K562 (cell line): ENCODE measurements around the gene ETFBKMT. TPM values are rescaled to one million over a fixed set of nuclear protein-coding genes. Genes with fewer than 3 reads are reported as not detected.

Experiments
- GABPB1 ChIP-seq: sonication (generic); formaldehyde crosslinking; IDR thresholded peaks from 2 replicates; pipeline ENCODE4 v1.8.0; 2022; ENCODE audit warnings: mild to moderate bottlenecking, missing genetic modification reagents
- GABPB2 ChIP-seq: fragments of 250-450 bp; sonication (Bioruptor Pico); conservative IDR thresholded peaks from 2 replicates; pipeline ENCODE4 v1.5.1; 2021; ENCODE audit warnings: mild to moderate bottlenecking
- HDAC1 ChIP-seq, 2 experiments: fragments of 450-650 bp; IDR thresholded peaks; 2 replicates each; pipeline ENCODE4 v1.6.1; 2016 to 2017; ENCODE audit warnings: inconsistent platforms in 1 of 2, mild to moderate bottlenecking in 1 of 2, moderate library complexity in 1 of 2
- KAT8 ChIP-seq: fragments of 450-650 bp; IDR thresholded peaks from 2 replicates; pipeline ENCODE4 v1.6.1; 2016; ENCODE audit warnings: low read depth, mild to moderate bottlenecking
- PKNOX1 ChIP-seq: fragments of 450-650 bp; IDR thresholded peaks from 2 replicates; pipeline ENCODE4 v1.6.1; 2016
- RBM34 ChIP-seq: fragments of 200-400 bp; formaldehyde crosslinking; IDR thresholded peaks from 2 replicates; pipeline ENCODE4 v1.6.1; 2018; ENCODE audit warnings: low read length, borderline replicate concordance; ENCODE audit not compliant: insufficient read depth
- SUPT5H ChIP-seq: fragments of 450-650 bp; IDR thresholded peaks from 2 replicates; pipeline ENCODE4 v1.6.1; 2016
- TRIM24 ChIP-seq, 2 experiments: fragments of 450-650 bp; IDR thresholded peaks; 2 replicates each; pipeline ENCODE4 v1.6.1; 2016
- USF2 ChIP-seq: sonication (generic); formaldehyde crosslinking; IDR thresholded peaks from 2 replicates; pipeline ENCODE4 v1.5.0; 2020; ENCODE audit warnings: missing genetic modification reagents
- ZNF583 ChIP-seq: fragments of 250-450 bp; sonication (Bioruptor Pico); IDR thresholded peaks from 2 replicates; pipeline ENCODE4 v1.4.0; 2020
- ZNF780A ChIP-seq: fragments of 250-450 bp; sonication (Bioruptor Pico); IDR thresholded peaks from 2 replicates; pipeline ENCODE4 v1.5.0; 2021; ENCODE audit warnings: mild to moderate bottlenecking
- polyA plus RNA-seq, 8 experiments: library from polyadenylated mRNA; depleted of rRNA in 4 of 8; stranded (reverse) in 5 of 8; unstranded in 3 of 8; fragments of >200 nt; fragmentation: Nextera tagmentation in 2 of 8; fragmentation: Illumina TruSeq in 1 of 8; extraction: Ambion mirVana in 2 of 8; extraction: Trizol in 1 of 8; gene quantifications; 2 replicates each; pipeline versions ENCODE4 v1.2.1 to v1.2.3, GENCODE V29; 2011 to 2014; ENCODE audit warnings: inconsistent platforms in 1 of 8, missing spikeins in 1 of 8
- total RNA-seq, 7 experiments: library from RNA; depleted of rRNA in 6 of 7; stranded (reverse); fragments of >200 nt in 6 of 7; fragmentation: Illumina TruSeq in 2 of 7; extraction: Trizol in 2 of 7; gene quantifications; 2 replicates each; pipeline versions ENCODE4 v1.2.1 to v1.2.3, GENCODE V29; 2011 to 2021; ENCODE audit warnings: low replicate concordance in 1 of 7
- TF ChIP-seq, protein P1 (sequence below): IDR thresholded peaks from 3 replicates; pipeline ENCODE4 v1.6.1; 2011; ENCODE audit warnings: borderline replicate concordance, mild to moderate bottlenecking, moderate library complexity; ENCODE audit not compliant: insufficient read length; ENCODE audit errors: extremely low read depth
- TF ChIP-seq, protein P2 (sequence below): sonication (generic); formaldehyde crosslinking; IDR thresholded peaks from 2 replicates; pipeline ENCODE4 v1.8.0; 2022; ENCODE audit warnings: mild to moderate bottlenecking, missing genetic modification reagents
- TF ChIP-seq, protein P3 (sequence below): fragments of 250-450 bp; sonication (Bioruptor Pico); IDR thresholded peaks from 2 replicates; pipeline ENCODE4 v1.5.0; 2021; ENCODE audit warnings: mild to moderate bottlenecking, moderate library complexity
- TF ChIP-seq, protein P4 (sequence below): fragments of 200-400 bp; formaldehyde crosslinking; IDR thresholded peaks from 2 replicates; pipeline ENCODE4 v1.6.1; 2017; ENCODE audit warnings: mild to moderate bottlenecking, low read depth, low read length, moderate library complexity

The ETFBKMT gene
- total and polyA plus RNA-seq, 9 of the 15 experiments (the other 6 are each of a cell fraction or from before 2014, with no cell fraction given), result 0.18 to 1.7 (median 0.96) TPM

GRCh38 chr12:31618228-31619025, 41.1 kb upstream of the ETFBKMT start (continued):
- TF ChIP-seq, protein P1, sequence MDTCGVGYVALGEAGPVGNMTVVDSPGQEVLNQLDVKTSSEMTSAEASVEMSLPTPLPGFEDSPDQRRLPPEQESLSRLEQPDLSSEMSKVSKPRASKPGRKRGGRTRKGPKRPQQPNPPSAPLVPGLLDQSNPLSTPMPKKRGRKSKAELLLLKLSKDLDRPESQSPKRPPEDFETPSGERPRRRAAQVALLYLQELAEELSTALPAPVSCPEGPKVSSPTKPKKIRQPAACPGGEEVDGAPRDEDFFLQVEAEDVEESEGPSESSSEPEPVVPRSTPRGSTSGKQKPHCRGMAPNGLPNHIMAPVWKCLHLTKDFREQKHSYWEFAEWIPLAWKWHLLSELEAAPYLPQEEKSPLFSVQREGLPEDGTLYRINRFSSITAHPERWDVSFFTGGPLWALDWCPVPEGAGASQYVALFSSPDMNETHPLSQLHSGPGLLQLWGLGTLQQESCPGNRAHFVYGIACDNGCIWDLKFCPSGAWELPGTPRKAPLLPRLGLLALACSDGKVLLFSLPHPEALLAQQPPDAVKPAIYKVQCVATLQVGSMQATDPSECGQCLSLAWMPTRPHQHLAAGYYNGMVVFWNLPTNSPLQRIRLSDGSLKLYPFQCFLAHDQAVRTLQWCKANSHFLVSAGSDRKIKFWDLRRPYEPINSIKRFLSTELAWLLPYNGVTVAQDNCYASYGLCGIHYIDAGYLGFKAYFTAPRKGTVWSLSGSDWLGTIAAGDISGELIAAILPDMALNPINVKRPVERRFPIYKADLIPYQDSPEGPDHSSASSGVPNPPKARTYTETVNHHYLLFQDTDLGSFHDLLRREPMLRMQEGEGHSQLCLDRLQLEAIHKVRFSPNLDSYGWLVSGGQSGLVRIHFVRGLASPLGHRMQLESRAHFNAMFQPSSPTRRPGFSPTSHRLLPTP, result no peak
- no peak for TF ChIP-seq KAT8
- TF ChIP-seq ZNF583, result peak; percentile 96
- TF ChIP-seq PKNOX1, result peak; percentile 19; the same call in 1 of the 2 replicates
- 0 out of 2 replicates have a peak, but pooled peaks have one; percentile 37 for TF ChIP-seq GABPB2 (CRISPR knock-in tag)
- TF ChIP-seq RBM34, result no peak
- TF ChIP-seq SUPT5H, result no peak
- TF ChIP-seq, protein P2, sequence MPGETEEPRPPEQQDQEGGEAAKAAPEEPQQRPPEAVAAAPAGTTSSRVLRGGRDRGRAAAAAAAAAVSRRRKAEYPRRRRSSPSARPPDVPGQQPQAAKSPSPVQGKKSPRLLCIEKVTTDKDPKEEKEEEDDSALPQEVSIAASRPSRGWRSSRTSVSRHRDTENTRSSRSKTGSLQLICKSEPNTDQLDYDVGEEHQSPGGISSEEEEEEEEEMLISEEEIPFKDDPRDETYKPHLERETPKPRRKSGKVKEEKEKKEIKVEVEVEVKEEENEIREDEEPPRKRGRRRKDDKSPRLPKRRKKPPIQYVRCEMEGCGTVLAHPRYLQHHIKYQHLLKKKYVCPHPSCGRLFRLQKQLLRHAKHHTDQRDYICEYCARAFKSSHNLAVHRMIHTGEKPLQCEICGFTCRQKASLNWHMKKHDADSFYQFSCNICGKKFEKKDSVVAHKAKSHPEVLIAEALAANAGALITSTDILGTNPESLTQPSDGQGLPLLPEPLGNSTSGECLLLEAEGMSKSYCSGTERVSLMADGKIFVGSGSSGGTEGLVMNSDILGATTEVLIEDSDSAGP (CRISPR knock-in tag), result no peak
- no peak for TF ChIP-seq GABPB1 (CRISPR knock-in tag)
- TF ChIP-seq, protein P3, sequence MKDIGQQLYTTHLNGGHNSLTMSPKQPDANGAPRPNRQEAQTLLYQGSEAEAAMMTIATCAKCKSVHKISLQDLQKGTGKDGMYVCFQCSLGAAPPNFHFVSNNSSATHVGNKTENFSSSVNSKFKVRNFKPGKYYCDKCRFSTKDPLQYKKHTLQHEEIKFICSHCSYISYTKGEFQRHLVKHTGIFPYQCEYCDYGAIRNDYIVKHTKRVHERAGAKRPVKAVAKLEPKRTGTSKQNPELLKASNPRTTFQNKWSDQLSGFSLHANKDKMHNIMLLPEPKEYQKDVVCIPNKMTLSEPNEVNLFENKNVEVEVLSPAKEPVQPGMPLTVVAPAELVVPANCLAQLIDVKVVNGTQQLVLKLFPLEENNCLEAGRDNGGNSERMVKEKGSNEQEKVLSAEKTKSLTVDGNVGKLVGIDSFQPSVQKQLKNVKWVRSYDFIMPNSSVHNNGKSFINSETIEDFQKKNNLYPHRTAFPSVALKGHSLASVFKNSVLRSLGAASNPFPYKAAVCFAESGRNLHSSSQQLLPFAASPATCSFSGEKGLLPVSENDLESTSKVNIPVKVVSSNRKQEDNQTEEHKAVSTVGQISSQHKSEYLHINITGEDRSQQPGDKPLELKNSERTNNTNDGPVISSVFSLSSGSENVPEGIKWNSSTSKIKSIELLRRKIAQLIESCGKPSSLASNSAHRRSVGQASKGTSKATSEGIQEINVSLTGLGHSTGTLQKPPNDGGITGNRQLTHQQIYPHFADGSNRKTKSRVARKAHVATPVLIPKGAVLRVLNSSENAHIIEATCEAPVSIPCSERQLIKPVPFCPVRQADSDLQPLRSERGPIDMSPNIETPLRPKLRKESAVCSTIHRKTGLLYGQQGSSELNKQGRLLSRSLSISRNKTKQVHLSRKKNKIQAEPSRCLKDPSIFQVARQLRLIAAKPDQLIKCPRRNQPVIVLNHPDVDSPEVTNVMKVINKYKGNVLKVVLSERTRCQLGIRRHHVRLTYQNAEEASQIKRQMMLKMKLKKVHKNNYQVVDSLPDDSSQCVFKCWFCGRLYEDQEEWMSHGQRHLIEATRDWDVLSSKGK (CRISPR knock-in tag), result no peak; the same call in 1 of the 2 replicates
- no peak for TF ChIP-seq HDAC1 (IDR thresholded peaks at IDR 0.05)
- no peak for TF ChIP-seq ZNF780A (CRISPR knock-in tag)
- no peak for TF ChIP-seq TRIM24 (IDR thresholded peaks at IDR 0.05)
- TF ChIP-seq, protein P4, sequence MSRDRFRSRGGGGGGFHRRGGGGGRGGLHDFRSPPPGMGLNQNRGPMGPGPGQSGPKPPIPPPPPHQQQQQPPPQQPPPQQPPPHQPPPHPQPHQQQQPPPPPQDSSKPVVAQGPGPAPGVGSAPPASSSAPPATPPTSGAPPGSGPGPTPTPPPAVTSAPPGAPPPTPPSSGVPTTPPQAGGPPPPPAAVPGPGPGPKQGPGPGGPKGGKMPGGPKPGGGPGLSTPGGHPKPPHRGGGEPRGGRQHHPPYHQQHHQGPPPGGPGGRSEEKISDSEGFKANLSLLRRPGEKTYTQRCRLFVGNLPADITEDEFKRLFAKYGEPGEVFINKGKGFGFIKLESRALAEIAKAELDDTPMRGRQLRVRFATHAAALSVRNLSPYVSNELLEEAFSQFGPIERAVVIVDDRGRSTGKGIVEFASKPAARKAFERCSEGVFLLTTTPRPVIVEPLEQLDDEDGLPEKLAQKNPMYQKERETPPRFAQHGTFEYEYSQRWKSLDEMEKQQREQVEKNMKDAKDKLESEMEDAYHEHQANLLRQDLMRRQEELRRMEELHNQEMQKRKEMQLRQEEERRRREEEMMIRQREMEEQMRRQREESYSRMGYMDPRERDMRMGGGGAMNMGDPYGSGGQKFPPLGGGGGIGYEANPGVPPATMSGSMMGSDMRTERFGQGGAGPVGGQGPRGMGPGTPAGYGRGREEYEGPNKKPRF, result no peak
- TF ChIP-seq USF2, result no peak
